ENCODE data around the gene CABP4.

CABP4 gene

DNA sequence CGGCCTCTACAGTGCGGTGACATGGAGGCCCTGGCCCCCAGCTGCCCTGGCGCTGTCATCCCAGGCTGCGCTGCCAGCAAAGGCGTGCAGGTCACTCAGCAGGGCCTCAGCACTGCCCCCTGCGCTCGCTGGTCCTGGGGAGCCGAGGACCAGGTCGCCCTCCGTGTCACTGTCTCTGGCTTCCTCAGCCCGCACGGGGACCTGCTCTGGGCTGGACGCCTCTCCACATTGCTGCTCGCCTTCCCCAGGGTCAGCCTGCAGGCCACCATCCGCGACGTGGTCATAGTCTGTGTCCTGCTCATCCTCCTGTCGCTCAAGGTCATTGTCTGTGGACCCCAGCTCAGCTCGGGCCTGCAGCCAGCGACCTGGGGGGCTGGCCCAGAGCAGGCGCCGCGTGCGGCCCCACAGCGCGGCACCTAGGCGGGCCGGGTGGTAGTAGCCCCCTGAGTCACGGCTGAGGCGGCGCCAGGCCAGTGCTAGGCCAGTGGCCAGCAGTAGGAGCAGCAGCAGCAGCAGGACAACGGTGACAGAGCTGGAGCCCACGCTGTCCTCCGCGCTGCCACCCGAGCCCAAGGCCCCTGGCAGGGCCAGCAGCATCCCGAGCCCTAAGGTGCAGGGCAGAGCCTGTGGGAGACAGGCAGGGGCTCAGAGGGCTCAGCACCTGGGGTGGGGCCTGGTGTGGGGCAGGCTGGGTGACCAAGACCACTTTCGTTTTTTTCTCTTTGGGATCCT, 19.3 kb upstream of the CABP4 start:
- DNase-seq (ENCODE audit: insufficient read length, low spot score) (no peak), FAIRE-seq (no peak)
- peak; percentile 4; the same call in 1 of the 2 replicates for TF ChIP-seq POLR2A (IDR thresholded peaks at IDR 0.05; ENCODE audit: low read depth, low read length)

GRCh38 chr11:67436459-67437081, 18.6 kb upstream of the CABP4 start:
- no peak for TF ChIP-seq POLR2A (IDR thresholded peaks at IDR 0.05; ENCODE audit: low read depth, low read length)
- no peak for FAIRE-seq
- no peak for DNase-seq (ENCODE audit: insufficient read length, low spot score)

GRCh38 chr11:67437082-67437808, 17.9 kb upstream of the CABP4 start, which contains the start of gene PTPRCAP:
PTPRCAP (minus strand) TSS chr11:67437682; CDS start chr11:67437619, 63 bp downstream.
- no peak for TF ChIP-seq POLR2A (IDR thresholded peaks at IDR 0.05; ENCODE audit: low read depth, low read length)
- FAIRE-seq (no peak), DNase-seq (ENCODE audit: insufficient read length, low spot score) (no peak)

DNA sequence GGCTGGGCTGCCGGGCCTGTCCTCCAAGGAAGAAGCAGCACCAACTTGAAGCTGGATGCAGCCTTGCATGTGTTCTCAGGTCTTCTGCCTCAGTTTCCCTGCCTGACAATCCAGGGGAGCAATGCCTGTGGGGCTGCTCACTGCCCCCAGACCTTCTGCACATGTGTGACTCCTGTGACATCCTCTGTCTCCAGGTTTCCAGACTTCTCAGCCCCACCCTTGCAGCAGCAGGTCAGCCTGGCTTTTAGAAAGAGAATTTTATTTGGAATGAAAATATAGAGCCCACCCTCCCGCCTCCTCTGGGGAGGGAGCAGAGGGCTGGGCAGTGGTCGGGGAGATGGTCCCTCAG, 17.4 kb upstream of the CABP4 start:
- no peak for FAIRE-seq
- no peak for DNase-seq (ENCODE audit: insufficient read length, low spot score)
- TF ChIP-seq POLR2A (IDR thresholded peaks at IDR 0.05; ENCODE audit: low read depth, low read length), result no peak

- TF ChIP-seq POLR2A (IDR thresholded peaks at IDR 0.05; ENCODE audit: low read depth, low read length), result no peak
- FAIRE-seq (no peak), DNase-seq (ENCODE audit: insufficient read length, low spot score) (no peak)
Observed at GRCh38 chr11:67438158-67438902, 16.8 kb upstream of the CABP4 start.

- TF ChIP-seq POLR2A (IDR thresholded peaks at IDR 0.05; ENCODE audit: low read depth, low read length), result no peak
- no peak for FAIRE-seq
- DNase-seq (ENCODE audit: insufficient read length, low spot score), result peak; percentile 74
Observed at GRCh38 chr11:67439321-67440228, 15.6 kb upstream of the CABP4 start.

- no peak for DNase-seq (ENCODE audit: insufficient read length, low spot score)
- FAIRE-seq, result no peak
- no peak for TF ChIP-seq POLR2A (IDR thresholded peaks at IDR 0.05; ENCODE audit: low read depth, low read length)
Observed at GRCh38 chr11:67440229-67441097, 14.7 kb upstream of the CABP4 start.

- DNase-seq (ENCODE audit: insufficient read length, low spot score), result no peak
- TF ChIP-seq POLR2A (IDR thresholded peaks at IDR 0.05; ENCODE audit: low read depth, low read length), result no peak
- no peak for FAIRE-seq
Observed at GRCh38 chr11:67441098-67441563, 14.0 kb upstream of the CABP4 start.

GRCh38 chr11:67441731-67442351, 13.3 kb upstream of the CABP4 start:
- DNase-seq (ENCODE audit: insufficient read length, low spot score) (no peak), FAIRE-seq (no peak)
- TF ChIP-seq POLR2A (IDR thresholded peaks at IDR 0.05; ENCODE audit: low read depth, low read length), result no peak

- DNase-seq (ENCODE audit: insufficient read length, low spot score) (no peak), FAIRE-seq (no peak)
- TF ChIP-seq POLR2A (IDR thresholded peaks at IDR 0.05; ENCODE audit: low read depth, low read length), result no peak
Observed at GRCh38 chr11:67442504-67443404, 12.4 kb upstream of the CABP4 start.

DNA sequence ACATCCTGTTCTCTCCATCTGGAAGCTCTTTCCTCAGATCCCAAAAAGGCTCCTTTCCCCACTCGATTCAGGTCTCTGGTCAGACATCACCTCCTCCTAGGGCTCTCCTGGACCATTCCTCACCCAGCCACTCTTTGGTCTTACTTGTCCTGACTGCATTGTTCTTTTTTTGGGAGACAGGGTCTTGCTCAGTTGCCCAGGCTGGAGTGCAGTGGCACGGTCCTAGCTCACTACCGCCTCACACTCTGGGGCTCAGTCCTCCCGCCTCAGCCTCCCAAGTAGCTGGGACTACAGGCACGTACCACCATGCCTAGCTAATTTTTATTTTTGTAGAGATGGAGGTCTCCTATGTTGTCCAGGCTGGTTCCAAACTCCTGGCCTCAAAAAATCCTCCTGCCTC, 9.6 kb upstream of the CABP4 start:
- DNase-seq (ENCODE audit: insufficient read length, low spot score), result no peak
- TF ChIP-seq POLR2A (IDR thresholded peaks at IDR 0.05; ENCODE audit: low read depth, low read length), result no peak
- FAIRE-seq, result no peak

Measured in H54 (cell line).